Ascending aorta (tissue), 2 donors: ENCODE measurements around the gene SLC31A1. TPM values are rescaled to one million over a fixed set of nuclear protein-coding genes. Genes with fewer than 3 reads are reported as not detected.

Experiments
- DNase-seq, 2 donors: peaks; one replicate each; pipeline ENCODE4 v3.0.0-alpha.2; 2019; ENCODE audit warnings: low spot score in 2 of 2
- H3K27ac ChIP-seq, 2 donors: fragments of 200-600 bp; sonication (generic); one replicate each; pipeline ENCODE4 v1.5.1; 2016 to 2017; ENCODE audit warnings: mild to moderate bottlenecking in 1 of 2
- H3K27me3 ChIP-seq: fragments of 200-600 bp; sonication (generic); one replicate; pipeline ENCODE4 v1.5.1; 2017
- H3K36me3 ChIP-seq, 2 donors: fragments of 200-600 bp; sonication (generic); one replicate each; pipeline ENCODE4 v1.5.1; 2016
- H3K4me1 ChIP-seq, 2 donors: fragments of 200-600 bp; sonication (generic); one replicate each; pipeline ENCODE4 v1.5.1; 2016 to 2017; ENCODE audit warnings: mild to moderate bottlenecking in 1 of 2
- H3K4me3 ChIP-seq, 2 donors: fragments of 200-600 bp; sonication (generic); one replicate each; pipeline ENCODE4 v1.5.1; 2016 to 2017; ENCODE audit warnings: mild to moderate bottlenecking in 1 of 2
- H3K9me3 ChIP-seq, 2 donors: fragments of 200-600 bp; sonication (generic); one replicate each; pipeline ENCODE4 v1.5.1; 2016
- CTCF ChIP-seq, 3 experiments: fragments of 200-600 bp in 2 of 3; fragments of 450-650 bp in 1 of 3; sonication (generic) in 2 of 3; IDR thresholded peaks; one replicate each; pipeline ENCODE4 v1.5.1; 2016 to 2019; ENCODE audit warnings: antibody characterized with exemption in 3 of 3, mild to moderate bottlenecking in 1 of 3, moderate library complexity in 1 of 3
- intact Hi-C: fragments of 100-400 bp; cut with DNase I; formaldehyde crosslinking; loops from one replicate; pipeline ENCODE4 v1.15.1; 2023
- total RNA-seq: library from RNA; depleted of rRNA; stranded (reverse); fragments of >200 nt; gene quantifications from one replicate; pipeline ENCODE4 v1.1.0, GENCODE V29; 2016

Gene SLC31A1
- total RNA-seq, 1 donor from 2014 or later, result 3.7 TPM

- Histone ChIP-seq H3K4me3 (no peak overlapping the region), H3K27ac (no peak overlapping the region), H3K36me3 (no peaks in the 10 kb centered on the region), H3K4me1 (no peaks in the 10 kb centered on the region), H3K9me3 (no peaks in the 10 kb centered on the region), H3K27me3 (no peaks in the 10 kb centered on the region)
- intact Hi-C loops, result no loop called here
- TF ChIP-seq CTCF (IDR thresholded peaks at IDR 0.05), result no peak
- no peak for DNase-seq
Measured at GRCh38 chr9:113298924-113299770, 77.8 kb downstream of the SLC31A1 start.

GRCh38 chr9:113299800-113300292 lies 78.5 kb downstream of the SLC31A1 start:
- no peak for DNase-seq
- no peaks in the 10 kb centered on the region for H3K36me3 ChIP-seq
- H3K9me3 ChIP-seq, result no peaks in the 10 kb centered on the region
- no peak overlapping the region for H3K27ac ChIP-seq
- no peaks in the 10 kb centered on the region for H3K27me3 ChIP-seq
- TF ChIP-seq CTCF (IDR thresholded peaks at IDR 0.05), result no peak
- intact Hi-C loops, result no loop called here
- H3K4me1 ChIP-seq, result no peaks in the 10 kb centered on the region
- no peak overlapping the region for H3K4me3 ChIP-seq

- intact Hi-C loops, result no loop called here
- TF ChIP-seq CTCF (IDR thresholded peaks at IDR 0.05), result no peak
- no peak for DNase-seq
Measured at GRCh38 chr9:113301548-113301947, 80.2 kb downstream of the SLC31A1 start.

GRCh38 chr9:113302792-113303418 lies 81.6 kb downstream of the SLC31A1 start, which contains the start of gene RNF183:
Gene RNF183, minus strand, starts transcription at chr9:113303376. Its CDS starts 5,192 bp downstream, at chr9:113298184.
- Histone ChIP-seq H3K36me3 (no peaks in the 10 kb centered on the region), H3K9me3 (no peaks in the 10 kb centered on the region), H3K27me3 (no peaks in the 10 kb centered on the region), H3K27ac (no peak within 1 kb of the TSS), H3K4me3 (no peak within 1 kb of the TSS), H3K4me1 (no peaks in the 10 kb centered on the region)
- intact Hi-C loops, result no loop called here
- DNase-seq, result no peak
- TF ChIP-seq CTCF (IDR thresholded peaks at IDR 0.05), result no peak

More at GRCh38 chr9:113301548-113301947, 80.2 kb downstream of the SLC31A1 start:
- Histone ChIP-seq H3K4me3 (no peak overlapping the region), H3K9me3 (no peaks in the 10 kb centered on the region), H3K27ac (no peak overlapping the region), H3K36me3 (no peaks in the 10 kb centered on the region), H3K27me3 (no peaks in the 10 kb centered on the region), H3K4me1 (no peaks in the 10 kb centered on the region)

GRCh38 chr9:113306566-113306965 lies 85.2 kb downstream of the SLC31A1 start:
- intact Hi-C loops, result no loop called here
- Histone ChIP-seq H3K36me3 (no peaks in the 10 kb centered on the region), H3K27me3 (no peaks in the 10 kb centered on the region), H3K4me1 (no peaks in the 10 kb centered on the region), H3K9me3 (no peaks in the 10 kb centered on the region), H3K4me3 (no peak overlapping the region), H3K27ac (no peak overlapping the region)
- DNase-seq, result no peak
- TF ChIP-seq CTCF (IDR thresholded peaks at IDR 0.05), result no peak
